ENCODE measurements around the gene IMPA2.
"Not testable (repeated sequence)": the region's sequence is repeated elsewhere in the genome, so short reads cannot be mapped to it uniquely, and the experiment has no call there.

The IMPA2 gene

GRCh38 chr18:12065397-12065796, 84.1 kb downstream of the IMPA2 start:
- DNase-seq (ENCODE audit: low spot score): no peak
- TF ChIP-seq CTCF (IDR thresholded peaks at IDR 0.05; ENCODE audit: extremely low read depth, insufficient read depth, missing control alignments): no peak
- in situ Hi-C loops (cut with MboI; ENCODE audit: low pct_unique_long_range_greater_than_20kb, low sequenced_read_pairs, unreplicated experiment): loop anchor here (25.0 kb wide), 1 partner anchor 172 kb away; no protein-coding TSS in a partner anchor

GRCh38 chr18:12066910-12067511, 85.7 kb downstream of the IMPA2 start:
- in situ Hi-C loops (cut with MboI; ENCODE audit: low pct_unique_long_range_greater_than_20kb, low sequenced_read_pairs, unreplicated experiment): loop anchor here (25.0 kb wide), 1 partner anchor 170 kb away; no protein-coding TSS in a partner anchor
- TF ChIP-seq CTCF (IDR thresholded peaks at IDR 0.05; ENCODE audit: extremely low read depth, insufficient read depth, missing control alignments): no peak
- no peak for DNase-seq (ENCODE audit: low spot score)

GRCh38 chr18:12067671-12068070, 86.4 kb downstream of the IMPA2 start:
- no peak for TF ChIP-seq CTCF (IDR thresholded peaks at IDR 0.05; ENCODE audit: extremely low read depth, insufficient read depth, missing control alignments)
- in situ Hi-C loops (cut with MboI; ENCODE audit: low pct_unique_long_range_greater_than_20kb, low sequenced_read_pairs, unreplicated experiment): loop anchor here (25.0 kb wide), 1 partner anchor 170 kb away; no protein-coding TSS in a partner anchor
- no peak for DNase-seq (ENCODE audit: low spot score)

DNA sequence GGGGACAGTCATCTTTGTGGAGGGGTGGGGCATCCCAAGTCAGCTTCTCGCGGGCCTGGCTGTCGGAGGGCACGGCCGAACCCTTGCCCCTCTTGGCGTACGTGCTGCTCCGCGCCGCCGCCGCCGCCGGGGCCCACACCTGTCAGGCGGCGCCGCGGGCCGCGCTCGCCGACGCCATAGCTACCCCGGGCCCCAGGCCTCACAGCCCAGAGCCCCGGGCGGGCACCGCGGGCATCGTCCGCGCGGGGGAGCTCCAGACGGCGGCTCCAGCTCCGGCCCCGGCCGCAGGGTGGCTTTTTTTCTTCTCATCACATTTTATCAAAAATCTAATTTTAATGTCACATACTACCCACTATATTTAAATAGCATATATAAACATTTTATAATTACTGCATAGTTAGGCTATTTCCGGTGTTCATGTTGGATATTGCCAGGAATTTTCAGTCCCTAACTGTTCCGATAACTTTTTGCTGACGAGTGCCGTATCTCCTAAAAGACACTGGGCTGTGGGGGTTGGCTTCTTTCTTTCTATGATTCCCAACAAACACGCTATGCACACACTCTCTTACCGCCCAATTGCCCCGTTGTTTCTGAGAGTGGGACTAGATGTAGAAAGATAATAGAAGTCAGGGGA, 87.1 kb downstream of the IMPA2 start:
- not testable (repeated sequence) for DNase-seq (ENCODE audit: low spot score)
- in situ Hi-C loops (cut with MboI; ENCODE audit: low pct_unique_long_range_greater_than_20kb, low sequenced_read_pairs, unreplicated experiment): loop anchor here (25.0 kb wide), 1 partner anchor 169 kb away; no protein-coding TSS in a partner anchor

- in situ Hi-C loops (cut with MboI; ENCODE audit: low pct_unique_long_range_greater_than_20kb, low sequenced_read_pairs, unreplicated experiment): loop anchor here (25.0 kb wide), 1 partner anchor 168 kb away; no protein-coding TSS in a partner anchor
- TF ChIP-seq CTCF (IDR thresholded peaks at IDR 0.05; ENCODE audit: extremely low read depth, insufficient read depth, missing control alignments): no peak
Measured at GRCh38 chr18:12068950-12069320, 87.6 kb downstream of the IMPA2 start.

DNA sequence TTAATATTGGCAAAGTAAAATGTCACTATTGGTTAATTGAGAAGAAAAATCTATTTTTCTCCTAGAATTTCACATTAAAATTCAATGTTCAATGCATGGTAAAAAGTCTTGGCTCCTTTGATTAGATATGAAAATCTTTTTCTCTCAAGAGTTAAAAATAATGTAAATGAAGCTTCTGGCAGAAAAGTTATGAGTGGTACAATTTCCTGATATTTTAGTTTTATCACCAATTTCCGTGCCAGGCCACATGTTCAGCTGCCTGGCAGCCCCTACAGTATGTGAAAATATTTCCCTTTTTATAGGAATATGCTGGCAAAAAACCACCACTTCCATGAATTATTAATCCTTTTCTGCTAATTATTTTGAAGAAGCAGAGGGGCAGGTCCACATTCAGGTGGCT, 89.8 kb downstream of the IMPA2 start:
- in situ Hi-C loops (cut with MboI; ENCODE audit: low pct_unique_long_range_greater_than_20kb, low sequenced_read_pairs, unreplicated experiment): loop anchor here (25.0 kb wide), 1 partner anchor 166 kb away; no protein-coding TSS in a partner anchor
- DNase-seq (ENCODE audit: low spot score): not testable (repeated sequence)

More at GRCh38 chr18:12068950-12069320, 87.6 kb downstream of the IMPA2 start:
- DNase-seq (ENCODE audit: low spot score): no peak

DNA sequence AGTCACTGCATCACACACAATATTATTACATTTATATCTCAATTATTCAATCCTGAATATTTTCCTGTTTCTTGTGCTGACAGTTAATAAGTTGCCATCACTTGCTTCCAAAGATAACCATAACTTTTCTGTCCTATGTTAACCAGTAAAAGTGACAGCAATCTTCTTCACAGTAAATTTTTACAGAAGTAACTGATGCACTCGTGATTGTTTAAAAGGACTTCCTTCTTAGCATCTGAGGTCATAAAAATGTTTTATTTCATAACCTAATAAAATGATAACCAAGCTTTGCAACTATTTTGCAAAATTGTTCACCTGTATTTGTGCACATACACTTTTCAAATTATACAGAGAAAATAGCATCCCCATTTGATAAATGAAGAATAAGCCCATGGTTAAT, 91.7 kb downstream of the IMPA2 start:
- in situ Hi-C loops (cut with MboI; ENCODE audit: low pct_unique_long_range_greater_than_20kb, low sequenced_read_pairs, unreplicated experiment): loop anchor here (25.0 kb wide), 1 partner anchor 164 kb away; no protein-coding TSS in a partner anchor
- TF ChIP-seq CTCF (IDR thresholded peaks at IDR 0.05; ENCODE audit: extremely low read depth, insufficient read depth, missing control alignments): no peak
- no peak for DNase-seq (ENCODE audit: low spot score)
